WTC11 (cell line): ENCODE results near the gene PPP1R16B.

Source experiments
- SP1 ChIP-seq: sonication (generic); formaldehyde crosslinking; conservative IDR thresholded peaks from 2 replicates; pipeline ENCODE4 v1.8.1; 2022; ENCODE audit warnings: missing genetic modification reagents
- TF ChIP-seq, protein P1 (sequence below): fragments of 200-600 bp; IDR thresholded peaks from 2 replicates; pipeline ENCODE4 v1.8.0; 2022; ENCODE audit warnings: antibody characterized with exemption
- TF ChIP-seq, protein P2 (sequence below): sonication (generic); formaldehyde crosslinking; IDR thresholded peaks from 2 replicates; pipeline ENCODE4 v1.8.0; 2022; ENCODE audit warnings: missing genetic modification reagents
- TF ChIP-seq, protein P3 (sequence below): sonication (generic); formaldehyde crosslinking; IDR thresholded peaks from 2 replicates; pipeline ENCODE4 v1.8.1; 2022; ENCODE audit warnings: low read depth, mild to moderate bottlenecking, moderate library complexity, missing genetic modification reagents, borderline replicate concordance

DNA sequence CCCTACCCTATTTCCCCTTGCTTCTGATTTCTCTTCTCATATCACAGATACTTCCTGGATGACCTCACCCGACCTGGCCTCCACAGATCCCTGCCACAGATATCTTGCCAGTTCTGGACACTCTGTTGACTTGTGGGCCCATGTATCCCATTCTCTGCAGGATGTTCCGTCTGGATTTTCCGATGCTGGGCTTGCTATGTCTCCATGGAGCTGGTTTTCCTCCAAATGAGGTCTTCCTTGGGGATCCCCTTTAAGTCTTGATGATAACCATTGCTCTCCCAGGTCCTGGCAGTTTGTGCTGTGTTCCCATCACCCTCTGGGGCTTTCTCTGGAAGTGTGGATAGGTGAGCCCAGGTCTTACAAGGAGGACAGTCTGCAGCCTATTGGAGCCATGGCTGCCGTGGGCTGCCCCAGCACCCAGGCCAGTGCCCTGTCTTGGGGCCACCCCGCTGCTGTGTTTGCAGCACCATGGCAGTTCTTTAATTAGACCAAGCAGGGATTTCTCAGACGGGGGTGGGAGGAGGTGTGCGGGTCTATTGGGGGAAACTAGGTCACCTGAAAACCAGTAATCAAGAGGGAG, 23.9 kb downstream of the PPP1R16B start:
- no peak for TF ChIP-seq SP1 (CRISPR knock-in tag)
- TF ChIP-seq, protein P1, sequence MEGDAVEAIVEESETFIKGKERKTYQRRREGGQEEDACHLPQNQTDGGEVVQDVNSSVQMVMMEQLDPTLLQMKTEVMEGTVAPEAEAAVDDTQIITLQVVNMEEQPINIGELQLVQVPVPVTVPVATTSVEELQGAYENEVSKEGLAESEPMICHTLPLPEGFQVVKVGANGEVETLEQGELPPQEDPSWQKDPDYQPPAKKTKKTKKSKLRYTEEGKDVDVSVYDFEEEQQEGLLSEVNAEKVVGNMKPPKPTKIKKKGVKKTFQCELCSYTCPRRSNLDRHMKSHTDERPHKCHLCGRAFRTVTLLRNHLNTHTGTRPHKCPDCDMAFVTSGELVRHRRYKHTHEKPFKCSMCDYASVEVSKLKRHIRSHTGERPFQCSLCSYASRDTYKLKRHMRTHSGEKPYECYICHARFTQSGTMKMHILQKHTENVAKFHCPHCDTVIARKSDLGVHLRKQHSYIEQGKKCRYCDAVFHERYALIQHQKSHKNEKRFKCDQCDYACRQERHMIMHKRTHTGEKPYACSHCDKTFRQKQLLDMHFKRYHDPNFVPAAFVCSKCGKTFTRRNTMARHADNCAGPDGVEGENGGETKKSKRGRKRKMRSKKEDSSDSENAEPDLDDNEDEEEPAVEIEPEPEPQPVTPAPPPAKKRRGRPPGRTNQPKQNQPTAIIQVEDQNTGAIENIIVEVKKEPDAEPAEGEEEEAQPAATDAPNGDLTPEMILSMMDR = no peak
- TF ChIP-seq, protein P2, sequence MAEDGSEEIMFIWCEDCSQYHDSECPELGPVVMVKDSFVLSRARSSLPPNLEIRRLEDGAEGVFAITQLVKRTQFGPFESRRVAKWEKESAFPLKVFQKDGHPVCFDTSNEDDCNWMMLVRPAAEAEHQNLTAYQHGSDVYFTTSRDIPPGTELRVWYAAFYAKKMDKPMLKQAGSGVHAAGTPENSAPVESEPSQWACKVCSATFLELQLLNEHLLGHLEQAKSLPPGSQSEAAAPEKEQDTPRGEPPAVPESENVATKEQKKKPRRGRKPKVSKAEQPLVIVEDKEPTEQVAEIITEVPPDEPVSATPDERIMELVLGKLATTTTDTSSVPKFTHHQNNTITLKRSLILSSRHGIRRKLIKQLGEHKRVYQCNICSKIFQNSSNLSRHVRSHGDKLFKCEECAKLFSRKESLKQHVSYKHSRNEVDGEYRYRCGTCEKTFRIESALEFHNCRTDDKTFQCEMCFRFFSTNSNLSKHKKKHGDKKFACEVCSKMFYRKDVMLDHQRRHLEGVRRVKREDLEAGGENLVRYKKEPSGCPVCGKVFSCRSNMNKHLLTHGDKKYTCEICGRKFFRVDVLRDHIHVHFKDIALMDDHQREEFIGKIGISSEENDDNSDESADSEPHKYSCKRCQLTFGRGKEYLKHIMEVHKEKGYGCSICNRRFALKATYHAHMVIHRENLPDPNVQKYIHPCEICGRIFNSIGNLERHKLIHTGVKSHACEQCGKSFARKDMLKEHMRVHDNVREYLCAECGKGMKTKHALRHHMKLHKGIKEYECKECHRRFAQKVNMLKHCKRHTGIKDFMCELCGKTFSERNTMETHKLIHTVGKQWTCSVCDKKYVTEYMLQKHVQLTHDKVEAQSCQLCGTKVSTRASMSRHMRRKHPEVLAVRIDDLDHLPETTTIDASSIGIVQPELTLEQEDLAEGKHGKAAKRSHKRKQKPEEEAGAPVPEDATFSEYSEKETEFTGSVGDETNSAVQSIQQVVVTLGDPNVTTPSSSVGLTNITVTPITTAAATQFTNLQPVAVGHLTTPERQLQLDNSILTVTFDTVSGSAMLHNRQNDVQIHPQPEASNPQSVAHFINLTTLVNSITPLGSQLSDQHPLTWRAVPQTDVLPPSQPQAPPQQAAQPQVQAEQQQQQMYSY (CRISPR knock-in tag) = no peak
- TF ChIP-seq, protein P3, sequence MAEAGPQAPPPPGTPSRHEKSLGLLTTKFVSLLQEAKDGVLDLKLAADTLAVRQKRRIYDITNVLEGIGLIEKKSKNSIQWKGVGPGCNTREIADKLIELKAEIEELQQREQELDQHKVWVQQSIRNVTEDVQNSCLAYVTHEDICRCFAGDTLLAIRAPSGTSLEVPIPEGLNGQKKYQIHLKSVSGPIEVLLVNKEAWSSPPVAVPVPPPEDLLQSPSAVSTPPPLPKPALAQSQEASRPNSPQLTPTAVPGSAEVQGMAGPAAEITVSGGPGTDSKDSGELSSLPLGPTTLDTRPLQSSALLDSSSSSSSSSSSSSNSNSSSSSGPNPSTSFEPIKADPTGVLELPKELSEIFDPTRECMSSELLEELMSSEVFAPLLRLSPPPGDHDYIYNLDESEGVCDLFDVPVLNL (CRISPR knock-in tag) = no peak
